ENCODE data around the gene NLRP13. TPM values are rescaled to one million over a fixed set of nuclear protein-coding genes. Genes with fewer than 3 reads are reported as not detected.

Gene NLRP13
- polyA plus RNA-seq, 3 donors: not detected

GRCh38 chr19:55901369-55902079, 30.6 kb downstream of the NLRP13 start:
- Histone ChIP-seq H3K4me2 (replicated peaks; ENCODE audit: extremely low read depth, low read length, poor library complexity, severe bottlenecking) (no peak overlapping the region), H3K79me2 (ENCODE audit: insufficient read depth, low read length) (no peaks in the 10 kb centered on the region), H3K9ac (ENCODE audit: insufficient read depth, low read length, poor library complexity, severe bottlenecking) (no peak overlapping the region), H3K27ac (ENCODE audit: low read depth in 1 of 2, low read length in 2 of 2) (no peak overlapping the region), H3K4me3 (replicated peaks in 1 of 3; ENCODE audit: low read depth in 2 of 3, low read length in 3 of 3) (no peak overlapping the region), H3K36me3 (replicated peaks in 1 of 2; ENCODE audit: control insufficient read depth in 1 of 2, insufficient read depth in 2 of 2, low read length in 2 of 2) (no peaks in the 10 kb centered on the region), H2AFZ (ENCODE audit: insufficient read depth, low read depth, low read length, poor library complexity, severe bottlenecking) (no peak overlapping the region), H4K20me1 (ENCODE audit: insufficient read depth, low read length) (no peaks in the 10 kb centered on the region), H3K27me3 (ENCODE audit: control insufficient read depth in 2 of 2, insufficient read depth in 2 of 2, low read length in 2 of 2) (no peaks in the 10 kb centered on the region), H3K9me3 (replicated peaks in 1 of 2; ENCODE audit: control insufficient read depth in 1 of 2, insufficient read depth in 1 of 2, low read length in 2 of 2) (peaks cover 41 to 49% of the 10 kb centered on the region in 2 donors), H3K4me1 (ENCODE audit: control insufficient read depth in 1 of 2, insufficient read depth in 2 of 2, low read length in 2 of 2) (no peaks in the 10 kb centered on the region)
- no peak for TF ChIP-seq CTCF (IDR thresholded peaks at IDR 0.05)
- Mint-ChIP-seq H3K4me3 (no peak overlapping the region), H3K27me3 (ENCODE audit: low read depth in 3 of 3) (no peaks in the 10 kb centered on the region), H3K27ac (no peak overlapping the region), H3K4me1 (no peaks in the 10 kb centered on the region), H3K9me3 (peaks cover 16 to 66% (median 50%) of the 10 kb centered on the region in 7 donors), H3K36me3 (no peaks in the 10 kb centered on the region)
- WGBS (ENCODE audit: insufficient coverage): 84% methylated on average over 10 of the region's 13 CpGs
- DNase-seq: no peak
- intact Hi-C loops (cut with micrococcal nuclease): no loop called here

GRCh38 chr19:55898911-55899310, 33.2 kb downstream of the NLRP13 start:
- no peak overlapping the region for H3K27ac ChIP-seq (ENCODE audit: low read depth in 1 of 2, low read length in 2 of 2)
- H3K9me3 ChIP-seq (replicated peaks in 1 of 2; ENCODE audit: control insufficient read depth in 1 of 2, insufficient read depth in 1 of 2, low read length in 2 of 2): peaks cover 54 to 59% of the 10 kb centered on the region in 2 donors
- no peaks in the 10 kb centered on the region for H3K4me1 ChIP-seq (ENCODE audit: control insufficient read depth in 1 of 2, insufficient read depth in 2 of 2, low read length in 2 of 2)
- no peak overlapping the region for H2AFZ ChIP-seq (ENCODE audit: insufficient read depth, low read depth, low read length, poor library complexity, severe bottlenecking)
- no peaks in the 10 kb centered on the region for H3K36me3 ChIP-seq (replicated peaks in 1 of 2; ENCODE audit: control insufficient read depth in 1 of 2, insufficient read depth in 2 of 2, low read length in 2 of 2)
- Mint-ChIP-seq H3K4me3 (no peak overlapping the region), H3K36me3 (no peaks in the 10 kb centered on the region), H3K27ac (no peak overlapping the region), H3K27me3 (ENCODE audit: low read depth in 3 of 3) (no peaks in the 10 kb centered on the region), H3K4me1 (no peaks in the 10 kb centered on the region), H3K9me3 (peaks cover 17 to 73% (median 47%) of the 10 kb centered on the region in 7 donors)
- intact Hi-C loops (cut with micrococcal nuclease): no loop called here
- H3K9ac ChIP-seq (ENCODE audit: insufficient read depth, low read length, poor library complexity, severe bottlenecking): no peak overlapping the region
- H3K4me2 ChIP-seq (replicated peaks; ENCODE audit: extremely low read depth, low read length, poor library complexity, severe bottlenecking): no peak overlapping the region
- TF ChIP-seq CTCF (IDR thresholded peaks at IDR 0.05): no peak
- no peaks in the 10 kb centered on the region for H4K20me1 ChIP-seq (ENCODE audit: insufficient read depth, low read length)
- DNase-seq: no peak
- no peaks in the 10 kb centered on the region for H3K79me2 ChIP-seq (ENCODE audit: insufficient read depth, low read length)
- 87% methylated on average over 7 of the region's 12 CpGs for WGBS (ENCODE audit: insufficient coverage)
- no peaks in the 10 kb centered on the region for H3K27me3 ChIP-seq (ENCODE audit: control insufficient read depth in 2 of 2, insufficient read depth in 2 of 2, low read length in 2 of 2)
- no peak overlapping the region for H3K4me3 ChIP-seq (replicated peaks in 1 of 3; ENCODE audit: low read depth in 2 of 3, low read length in 3 of 3)
